Activated naive CD8-positive, alpha-beta T cell treated with anti-CD3 and anti-CD28 coated beads, Interleukin-2, amount 50 U/mL, for 24 hours (primary cell): ENCODE measurements around the gene SENP8.

ENCODE experiments used
- ATAC-seq: fragments of 150-1000 bp; cut with Tn5 transposase; one replicate; pipeline ENCODE4 v1.10.0; 2021
- DNase-seq: peaks from one replicate; pipeline ENCODE4 v3.0.0; 2021
- H3K27ac Mint-ChIP-seq: one replicate; pipeline ENCODE4 v1.8.0; 2021; ENCODE audit warnings: mild to moderate bottlenecking, mixed read lengths
- H3K27me3 Mint-ChIP-seq: one replicate; pipeline ENCODE4 v1.8.0; 2021; ENCODE audit warnings: mixed read lengths
- H3K36me3 Mint-ChIP-seq: one replicate; pipeline ENCODE4 v1.8.0; 2021; ENCODE audit warnings: low read depth, mixed read lengths
- H3K4me1 Mint-ChIP-seq: one replicate; pipeline ENCODE4 v1.8.0; 2021; ENCODE audit warnings: mixed read lengths
- H3K4me3 Mint-ChIP-seq: one replicate; pipeline ENCODE4 v1.8.0; 2021; ENCODE audit warnings: mild to moderate bottlenecking, moderate library complexity, mixed read lengths
- H3K9me3 Mint-ChIP-seq: one replicate; pipeline ENCODE4 v1.8.0; 2021; ENCODE audit warnings: mixed read lengths

The SENP8 gene

GRCh38 chr15:72155635-72156616 lies 37.7 kb downstream of the SENP8 start:
- DNase-seq, result peak; percentile 85
- no peak overlapping the region for H3K27ac Mint-ChIP-seq

DNA sequence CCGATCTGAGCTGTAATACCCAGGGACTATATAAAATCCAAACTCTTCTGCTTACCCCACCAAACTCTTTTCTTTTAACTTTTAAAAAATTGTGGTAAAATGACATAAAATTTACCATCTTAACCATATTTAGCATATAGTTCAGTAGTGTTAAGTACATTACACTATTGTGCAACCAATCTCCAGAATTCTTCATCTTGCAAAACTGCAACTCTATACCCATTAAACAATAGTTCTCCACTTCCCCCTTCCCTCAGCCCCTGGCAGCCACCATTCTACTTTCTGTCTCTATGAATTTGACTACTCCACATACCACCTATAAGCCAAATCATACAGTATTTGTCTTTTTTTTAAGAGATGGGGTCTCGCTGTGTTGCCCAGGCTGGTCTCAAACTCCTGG lies 38.7 kb downstream of the SENP8 start:
- no peak for DNase-seq
- no peaks in the 10 kb centered on the region for H3K36me3 Mint-ChIP-seq
- no peak overlapping the region for H3K27ac Mint-ChIP-seq
- H3K9me3 Mint-ChIP-seq, result no peaks in the 10 kb centered on the region
- H3K4me1 Mint-ChIP-seq, result peaks cover 2% of the 10 kb centered on the region
- peaks cover 3% of the 10 kb centered on the region for H3K27me3 Mint-ChIP-seq
- ATAC-seq, result no peak
- no peak overlapping the region for H3K4me3 Mint-ChIP-seq

More at GRCh38 chr15:72155635-72156616, 37.7 kb downstream of the SENP8 start:
- H3K9me3 Mint-ChIP-seq, result no peaks in the 10 kb centered on the region
- peaks cover 2% of the 10 kb centered on the region for H3K4me1 Mint-ChIP-seq
- H3K4me3 Mint-ChIP-seq, result peak overlapping the region; percentile 70
- peaks cover 3% of the 10 kb centered on the region for H3K27me3 Mint-ChIP-seq
- no peaks in the 10 kb centered on the region for H3K36me3 Mint-ChIP-seq
- peak; percentile 93 for ATAC-seq

GRCh38 chr15:72160696-72161245 lies 42.6 kb downstream of the SENP8 start:
- DNase-seq, result no peak
- H3K4me1 Mint-ChIP-seq, result peaks cover under 1% of the 10 kb centered on the region

GRCh38 chr15:72161361-72162132 lies 43.3 kb downstream of the SENP8 start:
- H3K27me3 Mint-ChIP-seq, result no peaks in the 10 kb centered on the region
- no peak for ATAC-seq
- H3K27ac Mint-ChIP-seq, result no peak overlapping the region
- H3K4me3 Mint-ChIP-seq, result no peak overlapping the region
- H3K36me3 Mint-ChIP-seq, result no peaks in the 10 kb centered on the region
- no peak for DNase-seq
- H3K4me1 Mint-ChIP-seq, result no peaks in the 10 kb centered on the region
- no peaks in the 10 kb centered on the region for H3K9me3 Mint-ChIP-seq

More at GRCh38 chr15:72160696-72161245, 42.6 kb downstream of the SENP8 start:
- no peak for ATAC-seq
- no peaks in the 10 kb centered on the region for H3K36me3 Mint-ChIP-seq
- no peak overlapping the region for H3K4me3 Mint-ChIP-seq
- H3K27me3 Mint-ChIP-seq, result no peaks in the 10 kb centered on the region
- H3K9me3 Mint-ChIP-seq, result no peaks in the 10 kb centered on the region
- no peak overlapping the region for H3K27ac Mint-ChIP-seq

- Mint-ChIP-seq H3K9me3 (no peaks in the 10 kb centered on the region), H3K27me3 (no peaks in the 10 kb centered on the region), H3K36me3 (no peaks in the 10 kb centered on the region), H3K27ac (no peak overlapping the region), H3K4me3 (no peak overlapping the region), H3K4me1 (no peaks in the 10 kb centered on the region)
- ATAC-seq (no peak), DNase-seq (no peak)
Measured at GRCh38 chr15:72162569-72162968, 44.4 kb downstream of the SENP8 start.

GRCh38 chr15:72163719-72164118 lies 45.5 kb downstream of the SENP8 start:
- H3K9me3 Mint-ChIP-seq, result no peaks in the 10 kb centered on the region
- no peaks in the 10 kb centered on the region for H3K27me3 Mint-ChIP-seq
- DNase-seq (no peak), ATAC-seq (no peak)
- no peaks in the 10 kb centered on the region for H3K4me1 Mint-ChIP-seq
- no peak overlapping the region for H3K4me3 Mint-ChIP-seq
- H3K27ac Mint-ChIP-seq, result no peak overlapping the region
- H3K36me3 Mint-ChIP-seq, result no peaks in the 10 kb centered on the region

- H3K36me3 Mint-ChIP-seq, result no peaks in the 10 kb centered on the region
Measured at GRCh38 chr15:72166716-72167417, 48.7 kb downstream of the SENP8 start.

GRCh38 chr15:72167445-72167844 lies 49.2 kb downstream of the SENP8 start:
- ATAC-seq, result no peak
- H3K27ac Mint-ChIP-seq, result no peak overlapping the region
- no peaks in the 10 kb centered on the region for H3K27me3 Mint-ChIP-seq
- H3K4me3 Mint-ChIP-seq, result no peak overlapping the region
- no peak for DNase-seq
- H3K36me3 Mint-ChIP-seq, result no peaks in the 10 kb centered on the region
- H3K9me3 Mint-ChIP-seq, result no peaks in the 10 kb centered on the region
- peaks cover 1% of the 10 kb centered on the region for H3K4me1 Mint-ChIP-seq

More at GRCh38 chr15:72166716-72167417, 48.7 kb downstream of the SENP8 start:
- Mint-ChIP-seq H3K4me3 (no peak overlapping the region), H3K4me1 (peaks cover 1% of the 10 kb centered on the region), H3K27ac (no peak overlapping the region), H3K9me3 (no peaks in the 10 kb centered on the region), H3K27me3 (no peaks in the 10 kb centered on the region)
- DNase-seq (no peak), ATAC-seq (no peak)

DNA sequence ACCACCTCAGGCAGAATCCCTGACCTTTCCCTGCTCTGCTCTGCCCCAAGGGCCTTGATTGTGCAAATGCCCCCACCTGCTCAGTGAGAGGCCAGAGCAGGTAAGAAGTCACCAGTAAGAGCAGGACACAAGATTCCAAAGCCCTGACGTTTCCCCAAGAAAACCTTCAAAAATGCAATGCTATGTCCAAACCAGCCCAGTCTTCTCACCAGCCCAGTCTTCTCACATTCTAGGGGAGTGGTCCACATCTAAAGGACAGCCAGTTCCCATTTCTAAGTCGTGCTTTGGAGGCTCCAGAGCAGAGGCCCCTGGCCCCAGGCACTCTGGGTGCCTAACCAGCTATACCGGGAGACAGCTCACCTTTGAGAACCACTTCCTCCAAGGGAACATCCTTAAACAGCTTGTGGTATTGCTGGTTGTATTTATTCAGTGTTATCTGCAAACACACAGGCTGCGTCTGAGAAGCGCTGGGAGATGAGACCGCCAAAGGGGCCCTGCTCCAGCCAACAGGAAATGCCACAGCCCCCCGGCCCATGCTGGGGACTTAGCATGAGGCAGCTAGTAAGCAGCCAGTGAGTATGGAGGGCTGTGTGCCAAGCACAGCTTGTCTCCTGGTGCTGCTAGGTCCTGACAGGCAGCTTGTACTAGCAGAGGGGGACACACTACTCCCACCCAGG lies 50.1 kb downstream of the SENP8 start:
- Mint-ChIP-seq H3K27me3 (no peaks in the 10 kb centered on the region), H3K9me3 (no peaks in the 10 kb centered on the region), H3K36me3 (no peaks in the 10 kb centered on the region), H3K4me3 (no peak overlapping the region), H3K4me1 (peaks cover 1% of the 10 kb centered on the region), H3K27ac (no peak overlapping the region)
- ATAC-seq, result peak; percentile 47
- no peak for DNase-seq

DNA sequence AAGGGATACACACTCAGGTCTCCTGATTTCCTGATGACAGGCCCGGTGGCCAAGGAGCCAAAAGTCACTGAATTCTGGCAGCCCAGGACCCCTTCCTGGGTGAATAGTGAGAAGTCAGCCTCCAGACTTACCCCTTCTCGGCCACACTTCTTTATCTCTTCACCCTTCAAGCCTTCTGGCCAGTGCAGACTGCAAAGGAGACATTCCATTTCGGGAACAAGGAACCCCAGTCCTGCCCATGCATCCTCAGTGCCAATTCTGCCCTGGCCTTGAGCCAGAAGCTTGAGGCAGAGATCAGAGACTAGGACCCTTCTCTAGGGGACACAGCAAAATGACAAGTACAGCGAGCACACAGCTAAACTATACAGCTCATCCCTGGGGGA lies 50.6 kb downstream of the SENP8 start:
- H3K4me1 Mint-ChIP-seq, result peaks cover 1% of the 10 kb centered on the region
- H3K27me3 Mint-ChIP-seq, result peaks cover under 1% of the 10 kb centered on the region
- no peak overlapping the region for H3K4me3 Mint-ChIP-seq
- ATAC-seq (no peak), DNase-seq (no peak)
- no peaks in the 10 kb centered on the region for H3K36me3 Mint-ChIP-seq
- H3K27ac Mint-ChIP-seq, result no peak overlapping the region
- H3K9me3 Mint-ChIP-seq, result no peaks in the 10 kb centered on the region

GRCh38 chr15:72169236-72169920 lies 51.2 kb downstream of the SENP8 start:
- Mint-ChIP-seq H3K27me3 (peaks cover 3% of the 10 kb centered on the region), H3K27ac (no peak overlapping the region), H3K36me3 (no peaks in the 10 kb centered on the region), H3K4me1 (peaks cover 1% of the 10 kb centered on the region), H3K9me3 (no peaks in the 10 kb centered on the region), H3K4me3 (no peak overlapping the region)
- DNase-seq (no peak), ATAC-seq (no peak)

DNA sequence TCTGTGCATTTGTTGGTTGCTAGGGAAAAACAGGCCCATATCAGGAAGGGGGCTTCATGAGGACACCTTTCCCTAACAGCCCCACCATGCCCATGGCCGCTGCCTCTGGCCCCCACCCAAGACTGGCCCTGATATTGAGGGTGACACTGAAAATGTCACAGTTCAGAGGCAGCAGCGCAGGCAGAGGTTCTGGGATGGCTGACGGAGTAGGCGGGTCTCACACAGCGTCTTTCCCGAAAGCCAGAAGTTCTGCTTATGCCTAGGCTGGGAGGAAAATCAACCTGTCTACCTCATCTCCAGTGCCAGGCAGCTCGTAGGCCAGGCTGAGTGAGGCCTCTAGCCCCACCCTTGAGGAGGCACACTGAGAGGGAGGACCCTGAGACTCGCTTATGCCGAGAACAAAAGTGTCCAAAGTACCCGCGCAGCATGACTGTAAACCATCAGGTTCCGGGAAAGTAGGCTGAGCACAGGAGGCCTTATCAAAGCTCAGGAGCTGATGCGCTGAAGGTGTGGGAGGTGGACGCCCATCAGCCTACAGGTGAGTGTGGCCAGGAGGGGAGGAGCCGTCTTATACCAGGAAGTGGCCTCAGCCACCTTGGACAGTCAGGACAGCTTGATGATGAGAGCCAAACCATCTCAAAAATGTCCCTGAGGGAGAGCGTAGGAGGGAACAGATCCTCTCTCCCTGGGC lies 51.9 kb downstream of the SENP8 start:
- no peak overlapping the region for H3K4me3 Mint-ChIP-seq

GRCh38 chr15:72170691-72171090 lies 52.5 kb downstream of the SENP8 start:
- no peaks in the 10 kb centered on the region for H3K9me3 Mint-ChIP-seq
- H3K27ac Mint-ChIP-seq, result no peak overlapping the region
- H3K4me3 Mint-ChIP-seq, result no peak overlapping the region
- DNase-seq (no peak), ATAC-seq (no peak)
- no peaks in the 10 kb centered on the region for H3K36me3 Mint-ChIP-seq
- peaks cover 9% of the 10 kb centered on the region for H3K27me3 Mint-ChIP-seq
- peaks cover 1% of the 10 kb centered on the region for H3K4me1 Mint-ChIP-seq

More for the DNA sequence above, 51.9 kb downstream of the SENP8 start:
- peaks cover 6% of the 10 kb centered on the region for H3K27me3 Mint-ChIP-seq
- H3K4me1 Mint-ChIP-seq, result peaks cover 1% of the 10 kb centered on the region
- no peak overlapping the region for H3K27ac Mint-ChIP-seq
- no peaks in the 10 kb centered on the region for H3K36me3 Mint-ChIP-seq
- DNase-seq (no peak), ATAC-seq (no peak)
- no peaks in the 10 kb centered on the region for H3K9me3 Mint-ChIP-seq
